Right lobe of liver (tissue), 6 donors: ENCODE measurements around the gene ZNF12. TPM values are rescaled to one million over a fixed set of nuclear protein-coding genes. Genes with fewer than 3 reads are reported as not detected.
A peak's percentile ranks its signal among the peaks of the same experiment; 100 is the strongest.

ENCODE experiments used
- ATAC-seq, 4 donors: fragments of 200-7000 bp; cut with Tn5 transposase; one replicate each; pipeline ENCODE4 v1.9.1; 2020; ENCODE audit warnings: mild to moderate bottlenecking in 4 of 4, moderate library complexity in 4 of 4
- DNase-seq, 3 donors: peaks; one replicate each; pipeline ENCODE4 v3.0.0-alpha.2; 2020
- H3K27ac ChIP-seq, 3 donors: fragments of 200-600 bp; one replicate each; pipeline ENCODE4 v1.8.0; 2022
- H3K27me3 ChIP-seq, 2 donors: fragments of 200-600 bp; one replicate each; pipeline ENCODE4 v1.8.0; 2022
- H3K36me3 ChIP-seq, 4 donors: fragments of 200-600 bp; sonication (generic) in 1 of 4; one replicate each; pipeline versions ENCODE4 v1.5.1 to v1.8.0; 2017 to 2022; ENCODE audit warnings: control low read depth in 1 of 4
- H3K4me1 ChIP-seq, 4 donors: fragments of 200-600 bp; sonication (generic) in 1 of 4; one replicate each; pipeline versions ENCODE4 v1.5.1 to v1.8.0; 2017 to 2022; ENCODE audit warnings: control low read depth in 1 of 4
- H3K4me3 ChIP-seq, 3 donors: fragments of 200-600 bp; one replicate each; pipeline ENCODE4 v1.8.0; 2022
- H3K9me3 ChIP-seq, 4 donors: fragments of 200-600 bp; sonication (generic) in 1 of 4; one replicate each; pipeline versions ENCODE4 v1.5.1 to v1.8.0; 2017 to 2022; ENCODE audit warnings: control low read depth in 1 of 4
- POLR2A ChIP-seq: fragments of 450-650 bp; IDR thresholded peaks from one replicate; pipeline ENCODE4 v1.6.1; 2017; ENCODE audit warnings: antibody characterized with exemption, mild to moderate bottlenecking
- WGBS: methylation state at CpG from one replicate; pipeline ENCODE4 v1.1.6; 2018; ENCODE audit warnings: low coverage, low lambda C conversion rate; ENCODE audit not compliant: insufficient coverage; ENCODE audit errors: missing lambda C conversion rate; 5-methylcytosine and 5-hydroxymethylcytosine counted together
- intact Hi-C, 2 donors: fragments of 100-400 bp; cut with DNase I; formaldehyde crosslinking; loops; one replicate each; pipeline versions ENCODE4 v1.11.2 to v1.14.1; 2022
- total RNA-seq, 6 experiments: library from RNA; depleted of rRNA in 2 of 6; stranded (reverse); fragments of >200 nt in 2 of 6; fragmentation: NEBNext Ultra II Directional in 3 of 6; extraction: Animal tissue kit (Norgen Biotek cat#: 25700) in 3 of 6; gene quantifications; one replicate each; pipeline versions ENCODE4 v1.1.0 to v1.2.4, GENCODE V29; 2016 to 2023
- TF ChIP-seq, protein P1 (sequence below), 4 donors: fragments of 200-600 bp in 3 of 4; fragments of 450-650 bp in 1 of 4; IDR thresholded peaks; one replicate each; pipeline versions ENCODE4 v1.5.1 to v1.8.0; 2016 to 2022; ENCODE audit warnings: antibody characterized with exemption in 4 of 4, mild to moderate bottlenecking in 2 of 4
- donor health status: DM: no; HTN: yes; CAD: no.
- donor health status: DM: no; HTN: no; CAD: no.
- donor health status: DM: no; HTN: no; CAD: no.
- donor health status: DM: no; HTN: yes; CAD: no.
- donor health status: DM: no; HTN: yes; CAD: no.

Gene ZNF12
- total RNA-seq, 6 experiments from 2014 or later, result 5.4 to 11.1 (median 10.5) TPM

DNA sequence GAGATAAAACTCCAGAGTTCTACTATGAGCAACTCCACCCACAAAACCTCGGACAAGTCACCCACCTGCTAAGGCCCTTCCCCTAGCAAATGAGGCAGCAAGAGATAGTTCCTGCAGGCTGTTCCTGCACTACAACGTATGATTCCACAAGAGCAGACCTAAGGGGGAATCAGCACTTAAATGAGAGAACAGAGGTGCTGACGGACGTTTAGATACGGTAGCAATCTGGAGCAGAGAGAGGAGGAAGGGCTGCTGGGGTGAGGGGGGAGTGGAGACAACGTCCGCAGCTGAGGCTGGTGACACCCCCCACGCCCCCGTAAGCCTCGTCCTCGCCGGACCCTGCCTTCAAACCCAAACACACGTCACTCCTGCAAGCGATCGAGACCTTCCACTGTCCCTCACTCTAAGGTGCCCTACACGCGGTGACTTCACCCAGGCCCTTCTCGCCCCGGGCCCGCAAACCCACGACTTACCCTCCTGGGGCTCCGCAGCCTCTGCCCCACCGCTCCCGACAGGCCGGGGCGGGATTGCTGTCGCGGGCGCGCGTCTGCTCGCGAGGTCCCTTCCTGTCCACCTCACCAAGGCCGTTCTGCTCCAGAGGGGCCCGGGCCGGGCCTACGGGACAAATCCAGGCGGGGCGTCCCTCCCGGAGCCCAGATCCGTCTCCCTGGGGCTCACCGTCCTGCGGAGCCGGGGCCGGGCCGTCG, 635 bp downstream of the ZNF12 start:
- DNase-seq (peak; percentile 49 to 61 (median 60)), ATAC-seq (peak; percentile 14 to 46 (median 32))
- TF ChIP-seq, protein P1, sequence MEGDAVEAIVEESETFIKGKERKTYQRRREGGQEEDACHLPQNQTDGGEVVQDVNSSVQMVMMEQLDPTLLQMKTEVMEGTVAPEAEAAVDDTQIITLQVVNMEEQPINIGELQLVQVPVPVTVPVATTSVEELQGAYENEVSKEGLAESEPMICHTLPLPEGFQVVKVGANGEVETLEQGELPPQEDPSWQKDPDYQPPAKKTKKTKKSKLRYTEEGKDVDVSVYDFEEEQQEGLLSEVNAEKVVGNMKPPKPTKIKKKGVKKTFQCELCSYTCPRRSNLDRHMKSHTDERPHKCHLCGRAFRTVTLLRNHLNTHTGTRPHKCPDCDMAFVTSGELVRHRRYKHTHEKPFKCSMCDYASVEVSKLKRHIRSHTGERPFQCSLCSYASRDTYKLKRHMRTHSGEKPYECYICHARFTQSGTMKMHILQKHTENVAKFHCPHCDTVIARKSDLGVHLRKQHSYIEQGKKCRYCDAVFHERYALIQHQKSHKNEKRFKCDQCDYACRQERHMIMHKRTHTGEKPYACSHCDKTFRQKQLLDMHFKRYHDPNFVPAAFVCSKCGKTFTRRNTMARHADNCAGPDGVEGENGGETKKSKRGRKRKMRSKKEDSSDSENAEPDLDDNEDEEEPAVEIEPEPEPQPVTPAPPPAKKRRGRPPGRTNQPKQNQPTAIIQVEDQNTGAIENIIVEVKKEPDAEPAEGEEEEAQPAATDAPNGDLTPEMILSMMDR (IDR thresholded peaks at IDR 0.05), result no peak
- no peak for TF ChIP-seq POLR2A
- H3K4me1 ChIP-seq, result peaks cover 0 to 26% (median 4%) of the 10 kb centered on the region in 4 donors
- peak overlapping the region; percentile 66 to 99 (median 97) for H3K4me3 ChIP-seq
- H3K27ac ChIP-seq, result peak overlapping the region; percentile 55 to 95 (median 88)
- no peaks in the 10 kb centered on the region for H3K9me3 ChIP-seq
- intact Hi-C loops, result no loop called here
- peaks cover 0 to 13% (median 9%) of the 10 kb centered on the region in 4 donors for H3K36me3 ChIP-seq
- H3K27me3 ChIP-seq, result no peaks in the 10 kb centered on the region
- 3% methylated on average over 14 of the region's 47 CpGs for WGBS

DNA sequence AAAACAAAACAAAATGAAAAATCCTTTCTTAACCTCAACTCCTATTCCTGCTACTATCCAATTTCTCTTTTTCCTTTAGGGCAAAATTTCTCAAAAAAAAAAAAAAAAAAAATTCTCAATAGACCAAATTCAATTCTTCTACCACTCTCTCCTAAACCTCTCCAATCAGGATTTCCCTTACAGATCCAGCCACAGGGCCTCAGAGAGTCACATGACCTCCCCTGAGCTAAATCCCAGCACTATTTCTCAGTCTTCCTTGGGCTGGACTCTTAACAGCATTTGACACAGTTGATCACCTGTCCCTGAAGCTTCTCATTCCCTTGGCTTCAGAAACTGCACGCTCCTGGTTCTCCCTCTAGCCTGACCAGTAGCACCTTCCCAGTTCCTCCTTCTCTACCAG, 4.9 kb downstream of the ZNF12 start:
- Histone ChIP-seq H3K4me1 (peaks cover 0 to 16% (median 0%) of the 10 kb centered on the region in 4 donors), H3K27ac (no peak overlapping the region), H3K36me3 (peaks cover 0 to 36% (median 28%) of the 10 kb centered on the region in 4 donors), H3K4me3 (no peak overlapping the region), H3K9me3 (peaks cover 0 to 16% (median 4%) of the 10 kb centered on the region in 4 donors), H3K27me3 (no peaks in the 10 kb centered on the region)
- 100% methylated on average over 1 of the region's 1 CpG for WGBS
- DNase-seq, result no peak
- no peak for ATAC-seq
- intact Hi-C loops, result no loop called here
- TF ChIP-seq POLR2A, result no peak
- TF ChIP-seq, protein P1 (IDR thresholded peaks at IDR 0.05), result no peak

DNA sequence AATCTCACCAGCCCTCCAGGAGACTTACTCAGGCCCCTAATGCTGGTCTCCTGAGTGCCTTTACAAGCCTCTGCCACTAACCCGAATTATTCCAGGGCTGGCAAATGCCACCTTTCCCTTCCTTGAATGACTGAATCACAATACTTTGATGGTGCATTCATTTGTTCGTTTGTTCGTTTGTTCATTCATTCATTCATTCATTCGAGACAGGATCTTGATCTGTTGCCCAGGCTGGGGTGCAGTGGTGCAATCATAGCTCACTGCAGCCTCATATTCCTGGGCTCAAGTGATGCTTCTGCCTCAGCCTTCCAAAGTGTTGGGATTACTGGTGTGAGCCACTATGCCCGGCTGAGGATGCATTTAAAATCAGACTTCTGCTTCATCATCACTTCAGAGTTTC, 6.0 kb downstream of the ZNF12 start:
- peaks cover 2 to 22% (median 10%) of the 10 kb centered on the region in 4 donors for H3K9me3 ChIP-seq
- no peak overlapping the region for H3K27ac ChIP-seq
- 85% methylated on average over 5 of the region's 5 CpGs for WGBS
- no peak for DNase-seq
- intact Hi-C loops, result no loop called here
- TF ChIP-seq POLR2A, result no peak
- TF ChIP-seq, protein P1 (IDR thresholded peaks at IDR 0.05), result no peak
- peaks cover 0 to 16% (median 0%) of the 10 kb centered on the region in 4 donors for H3K4me1 ChIP-seq
- no peak for ATAC-seq
- H3K36me3 ChIP-seq, result peaks cover 0 to 47% (median 38%) of the 10 kb centered on the region in 4 donors
- no peak overlapping the region for H3K4me3 ChIP-seq
- no peaks in the 10 kb centered on the region for H3K27me3 ChIP-seq

DNA sequence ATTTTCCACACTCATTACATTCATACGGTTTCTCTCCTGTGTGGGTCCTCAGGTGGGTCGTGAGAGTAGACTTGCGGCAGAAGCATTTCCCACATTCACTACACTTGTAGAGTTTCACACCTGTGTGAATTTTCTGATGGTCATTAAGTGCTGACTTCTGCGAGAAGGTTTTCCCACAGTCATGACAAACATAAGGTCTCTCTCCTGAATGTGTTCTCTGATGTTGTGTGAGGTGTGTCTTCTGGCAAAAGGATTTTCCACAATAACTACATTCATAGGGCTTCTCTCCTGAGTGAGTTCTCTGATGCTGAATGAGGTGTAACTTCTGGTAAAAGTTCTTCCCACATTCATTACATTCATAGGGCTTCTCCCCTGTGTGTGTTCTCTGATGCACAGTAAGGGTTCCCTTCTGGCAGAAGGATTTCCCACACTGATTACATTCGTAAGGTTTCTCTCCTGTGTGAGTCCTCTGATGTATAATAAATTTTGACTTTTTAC, 15.1 kb downstream of the ZNF12 start:
- no peak overlapping the region for H3K4me3 ChIP-seq
- no peak overlapping the region for H3K27ac ChIP-seq
- no peaks in the 10 kb centered on the region for H3K4me1 ChIP-seq
- 95% methylated on average over 5 of the region's 5 CpGs for WGBS
- intact Hi-C loops, result no loop called here
- H3K9me3 ChIP-seq, result peaks cover 19 to 70% (median 38%) of the 10 kb centered on the region in 4 donors
- TF ChIP-seq POLR2A, result no peak
- TF ChIP-seq, protein P1 (IDR thresholded peaks at IDR 0.05), result no peak
- no peaks in the 10 kb centered on the region for H3K27me3 ChIP-seq
- no peak for DNase-seq
- no peak for ATAC-seq
- H3K36me3 ChIP-seq, result peaks cover 0 to 87% (median 56%) of the 10 kb centered on the region in 4 donors
